Transverse colon (tissue), 3 donors: ENCODE results near the gene IL7R.

Experiments used
- POLR2A ChIP-seq: fragments of 450-650 bp; IDR thresholded peaks from one replicate; pipeline ENCODE4 v1.6.1; 2016; ENCODE audit warnings: antibody characterized with exemption, mild to moderate bottlenecking, moderate library complexity
- TF ChIP-seq, protein P1 (sequence below), 5 experiments: fragments of 200-600 bp in 3 of 5; fragments of 450-650 bp in 2 of 5; sonication (generic) in 3 of 5; IDR thresholded peaks; 1 replicate in 2 of 5; 2 replicates in 3 of 5; pipeline ENCODE4 v1.5.1; 2016 to 2017; ENCODE audit warnings: antibody characterized with exemption in 5 of 5, inconsistent platforms in 3 of 5, mild to moderate bottlenecking in 2 of 5, moderate library complexity in 1 of 5

DNA sequence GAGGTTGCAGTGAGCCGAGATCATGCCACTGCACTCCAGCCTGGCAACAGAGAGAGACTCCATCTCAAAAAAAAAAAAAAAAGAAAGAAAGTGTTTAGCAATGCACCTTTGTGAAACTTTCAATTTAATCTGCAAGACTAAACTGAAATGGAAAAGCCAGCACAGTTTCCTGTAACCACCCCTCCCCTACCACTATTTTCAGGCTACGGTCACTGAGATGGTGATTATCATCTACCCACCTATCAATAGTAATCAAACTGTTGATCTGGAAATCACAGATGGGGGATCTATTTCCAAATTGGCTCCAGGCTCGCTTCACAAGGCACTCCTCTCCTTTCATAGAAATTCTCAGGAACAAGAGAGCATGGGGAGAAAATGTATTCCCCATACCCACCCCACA is 30.6 kb upstream of the IL7R start:
- TF ChIP-seq, protein P1, sequence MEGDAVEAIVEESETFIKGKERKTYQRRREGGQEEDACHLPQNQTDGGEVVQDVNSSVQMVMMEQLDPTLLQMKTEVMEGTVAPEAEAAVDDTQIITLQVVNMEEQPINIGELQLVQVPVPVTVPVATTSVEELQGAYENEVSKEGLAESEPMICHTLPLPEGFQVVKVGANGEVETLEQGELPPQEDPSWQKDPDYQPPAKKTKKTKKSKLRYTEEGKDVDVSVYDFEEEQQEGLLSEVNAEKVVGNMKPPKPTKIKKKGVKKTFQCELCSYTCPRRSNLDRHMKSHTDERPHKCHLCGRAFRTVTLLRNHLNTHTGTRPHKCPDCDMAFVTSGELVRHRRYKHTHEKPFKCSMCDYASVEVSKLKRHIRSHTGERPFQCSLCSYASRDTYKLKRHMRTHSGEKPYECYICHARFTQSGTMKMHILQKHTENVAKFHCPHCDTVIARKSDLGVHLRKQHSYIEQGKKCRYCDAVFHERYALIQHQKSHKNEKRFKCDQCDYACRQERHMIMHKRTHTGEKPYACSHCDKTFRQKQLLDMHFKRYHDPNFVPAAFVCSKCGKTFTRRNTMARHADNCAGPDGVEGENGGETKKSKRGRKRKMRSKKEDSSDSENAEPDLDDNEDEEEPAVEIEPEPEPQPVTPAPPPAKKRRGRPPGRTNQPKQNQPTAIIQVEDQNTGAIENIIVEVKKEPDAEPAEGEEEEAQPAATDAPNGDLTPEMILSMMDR (IDR thresholded peaks at IDR 0.05), result no peak
- TF ChIP-seq POLR2A, result no peak
